HEK293T (cell line): ENCODE results near the gene SYT13.

ENCODE experiments used
- CTCF ChIA-PET: fragments of 350-600 bp; formaldehyde crosslinking; extraction: SDS; loops from one replicate; lab custom pipeline; 2021; ENCODE audit warnings: antibody characterized with exemption, inconsistent platforms; lab: Yijun Ruan, JAX
- POLR2A ChIA-PET: fragments of 350-600 bp; formaldehyde crosslinking; extraction: SDS; loops from one replicate; lab custom pipeline; 2020; ENCODE audit warnings: antibody characterized with exemption, inconsistent platforms; lab: Yijun Ruan, JAX
- DNase-seq: peaks from one replicate; pipeline ENCODE4 v3.0.0; 2012; ENCODE audit warnings: mixed read lengths; ENCODE audit errors: extremely low spot score
- ARNT ChIP-seq: fragments of 450-650 bp; IDR thresholded peaks from 2 replicates; pipeline ENCODE4 v1.6.1; 2017; ENCODE audit warnings: mild to moderate bottlenecking
- BHLHE40 ChIP-seq: fragments of 450-650 bp; IDR thresholded peaks from 2 replicates; pipeline ENCODE4 v1.6.1; 2016; ENCODE audit warnings: mild to moderate bottlenecking, moderate library complexity, borderline replicate concordance
- CTBP1 ChIP-seq: fragments of 450-650 bp; IDR thresholded peaks from 2 replicates; pipeline ENCODE4 v1.6.1; 2016; ENCODE audit warnings: borderline replicate concordance
- ELF4 ChIP-seq: fragments of 450-650 bp; IDR thresholded peaks from 2 replicates; pipeline ENCODE4 v1.6.1; 2017; ENCODE audit warnings: antibody characterized with exemption
- FOXA1 ChIP-seq: fragments of 450-650 bp; IDR thresholded peaks from 2 replicates; pipeline ENCODE4 v1.6.1; 2016; ENCODE audit warnings: mild to moderate bottlenecking
- FOXK2 ChIP-seq: fragments of 450-650 bp; IDR thresholded peaks from 2 replicates; pipeline ENCODE4 v1.6.1; 2016; ENCODE audit warnings: mild to moderate bottlenecking
- FOXM1 ChIP-seq: fragments of 450-650 bp; IDR thresholded peaks from 2 replicates; pipeline ENCODE4 v1.6.1; 2017; ENCODE audit warnings: mild to moderate bottlenecking, borderline replicate concordance
- HDGF ChIP-seq: fragments of 450-650 bp; IDR thresholded peaks from 2 replicates; pipeline ENCODE4 v1.6.1; 2017; ENCODE audit warnings: antibody characterized with exemption, borderline replicate concordance
- L3MBTL2 ChIP-seq: fragments of 450-650 bp; conservative IDR thresholded peaks from 2 replicates; pipeline ENCODE4 v1.6.1; 2016; ENCODE audit warnings: mild to moderate bottlenecking
- LEF1 ChIP-seq: fragments of 450-650 bp; IDR thresholded peaks from 2 replicates; pipeline ENCODE4 v1.6.1; 2017; ENCODE audit warnings: mild to moderate bottlenecking, borderline replicate concordance
- NFRKB ChIP-seq: fragments of 450-650 bp; IDR thresholded peaks from 2 replicates; pipeline ENCODE4 v1.6.1; 2016; ENCODE audit warnings: mild to moderate bottlenecking, moderate library complexity
- PKNOX1 ChIP-seq: fragments of 450-650 bp; IDR thresholded peaks from 2 replicates; pipeline ENCODE4 v1.6.1; 2016
- SP1 ChIP-seq: fragments of 450-650 bp; IDR thresholded peaks from 2 replicates; pipeline ENCODE4 v1.6.1; 2017
- SUZ12 ChIP-seq: fragments of 450-650 bp; IDR thresholded peaks from 2 replicates; pipeline ENCODE4 v1.6.1; 2016; ENCODE audit warnings: mild to moderate bottlenecking
- TARDBP ChIP-seq: fragments of 450-650 bp; IDR thresholded peaks from 2 replicates; pipeline ENCODE4 v1.6.1; 2016
- ZNF384 ChIP-seq: fragments of 450-650 bp; IDR thresholded peaks from 2 replicates; pipeline ENCODE4 v1.6.1; 2016

Gene SYT13

GRCh38 chr11:45320371-45320770, 34.2 kb upstream of the SYT13 start:
- CTCF ChIA-PET: interaction anchor here (0.7 kb wide), 1 partner anchor 9 kb away, joined by 4 read pairs; no protein-coding TSS in a partner anchor
- TF ChIP-seq BHLHE40 (no peak), L3MBTL2 (no peak), FOXK2 (no peak), FOXM1 (no peak)
- DNase-seq: no peak
- POLR2A ChIA-PET: no interaction called here

GRCh38 chr11:45319077-45319476, 32.9 kb upstream of the SYT13 start:
- POLR2A ChIA-PET: no interaction called here
- no peak for TF ChIP-seq BHLHE40
- no peak for TF ChIP-seq SUZ12
- TF ChIP-seq FOXA1: no peak
- TF ChIP-seq FOXK2: no peak
- TF ChIP-seq HDGF: no peak
- no peak for TF ChIP-seq ELF4
- CTCF ChIA-PET: no interaction called here
- no peak for DNase-seq

- TF ChIP-seq ARNT (no peak), FOXA1 (no peak)
- no peak for DNase-seq
- POLR2A ChIA-PET: no interaction called here
- CTCF ChIA-PET: no interaction called here
These were observed 32.4 kb upstream of the SYT13 start for GRCh38 chr11:45318516-45318915.

- DNase-seq: no peak
- ChIA-PET CTCF (no interaction called here), POLR2A (no interaction called here)
- TF ChIP-seq ARNT: no peak
- TF ChIP-seq NFRKB: no peak
- TF ChIP-seq SUZ12: no peak
- no peak for TF ChIP-seq L3MBTL2
- TF ChIP-seq TARDBP: no peak
- no peak for TF ChIP-seq BHLHE40
- TF ChIP-seq LEF1: no peak
- TF ChIP-seq ZNF384: no peak
- TF ChIP-seq FOXM1: no peak
- no peak for TF ChIP-seq ELF4
- TF ChIP-seq SP1: no peak
- no peak for TF ChIP-seq FOXK2
- TF ChIP-seq CTBP1: no peak
- no peak for TF ChIP-seq FOXA1
- no peak for TF ChIP-seq HDGF
- TF ChIP-seq PKNOX1: no peak
These were observed 30.1 kb upstream of the SYT13 start for GRCh38 chr11:45316258-45316657.

GRCh38 chr11:45314900-45315299, 28.8 kb upstream of the SYT13 start:
- TF ChIP-seq CTBP1: no peak
- no peak for TF ChIP-seq SUZ12
- TF ChIP-seq LEF1: no peak
- no peak for TF ChIP-seq SP1
- no peak for TF ChIP-seq TARDBP
- ChIA-PET CTCF (interaction anchor here (0.6 kb wide), 1 partner anchor 25 kb away, joined by 3 read pairs; no protein-coding TSS in a partner anchor), POLR2A (no interaction called here)
- DNase-seq: no peak

- DNase-seq: no peak
- TF ChIP-seq PKNOX1: no peak
- TF ChIP-seq L3MBTL2: no peak
- no peak for TF ChIP-seq FOXM1
- TF ChIP-seq ARNT: no peak
- no peak for TF ChIP-seq SP1
- no peak for TF ChIP-seq TARDBP
- no peak for TF ChIP-seq ZNF384
- TF ChIP-seq LEF1: no peak
- TF ChIP-seq FOXA1: no peak
- TF ChIP-seq NFRKB: no peak
- TF ChIP-seq ELF4: no peak
- no peak for TF ChIP-seq FOXK2
- no peak for TF ChIP-seq CTBP1
- no peak for TF ChIP-seq BHLHE40
- TF ChIP-seq HDGF: no peak
- POLR2A ChIA-PET: no interaction called here
- CTCF ChIA-PET: interaction anchor here (0.6 to 0.7 kb wide), 2 partner anchors 199 to 498 kb away, joined by 3 read pairs; no protein-coding TSS in a partner anchor
These were observed 27.2 kb upstream of the SYT13 start for GRCh38 chr11:45313171-45313865.

- CTCF ChIA-PET: no interaction called here
- DNase-seq: no peak
- POLR2A ChIA-PET: no interaction called here
- TF ChIP-seq SP1 (no peak), FOXM1 (no peak), PKNOX1 (no peak), SUZ12 (no peak), ARNT (no peak), NFRKB (no peak), TARDBP (no peak), LEF1 (no peak), HDGF (no peak), ZNF384 (no peak), BHLHE40 (no peak), L3MBTL2 (no peak), CTBP1 (no peak), ELF4 (no peak), FOXA1 (no peak), FOXK2 (no peak)
These were observed 19.9 kb upstream of the SYT13 start for GRCh38 chr11:45305874-45306623.
